Neuronal stem cell (in vitro differentiated cells): ENCODE measurements around the gene LRRC46.

ENCODE experiments used
- DNase-seq: peaks from one replicate; pipeline ENCODE4 v3.0.0-alpha.2; 2013; ENCODE audit warnings: low spot score
- H2AFZ ChIP-seq: one replicate; pipeline ENCODE4 v1.6.1; 2013; ENCODE audit warnings: mild to moderate bottlenecking, low read length, inconsistent platforms
- H2AK5ac ChIP-seq: 2 replicates; pipeline ENCODE4 v1.6.1; 2013; ENCODE audit warnings: low read depth, mild to moderate bottlenecking, inconsistent platforms, low read length, moderate library complexity, mixed read lengths
- H2BK120ac ChIP-seq: 2 replicates; pipeline ENCODE4 v1.6.1; 2013; ENCODE audit warnings: low read depth, mild to moderate bottlenecking, inconsistent platforms, low read length, moderate library complexity, mixed read lengths
- H2BK12ac ChIP-seq: one replicate; pipeline ENCODE4 v1.6.1; 2013; ENCODE audit warnings: low read length, inconsistent platforms
- H2BK15ac ChIP-seq: 2 replicates; pipeline ENCODE4 v1.6.1; 2013; ENCODE audit warnings: mild to moderate bottlenecking, low read length, inconsistent platforms, mixed read lengths
- H2BK5ac ChIP-seq: one replicate; pipeline ENCODE4 v1.6.1; 2013; ENCODE audit warnings: inconsistent platforms, mild to moderate bottlenecking, low read length, moderate library complexity
- H3K14ac ChIP-seq: one replicate; pipeline ENCODE4 v1.6.1; 2013; ENCODE audit warnings: low read length, inconsistent platforms
- H3K18ac ChIP-seq: 2 replicates; pipeline ENCODE4 v1.6.1; 2013; ENCODE audit warnings: low read length, inconsistent platforms
- H3K23ac ChIP-seq: 2 replicates; pipeline ENCODE4 v1.6.1; 2013; ENCODE audit warnings: low read depth, mild to moderate bottlenecking, mixed read lengths, low read length, inconsistent platforms; ENCODE audit not compliant: poor library complexity
- H3K27ac ChIP-seq: replicated peaks from 3 replicates; pipeline ENCODE4 v1.5.1; 2013; ENCODE audit warnings: low read length, inconsistent platforms
- H3K27me3 ChIP-seq, 3 experiments: 2 replicates each; pipeline ENCODE4 v1.6.1; 2013; ENCODE audit warnings: low read length in 3 of 3, mild to moderate bottlenecking in 2 of 3, inconsistent platforms in 1 of 3, low read depth in 1 of 3, mixed read lengths in 1 of 3, moderate library complexity in 1 of 3; ENCODE audit not compliant: control insufficient read depth in 3 of 3, insufficient read depth in 3 of 3
- H3K36me3 ChIP-seq, 2 donors: replicated peaks in 1 of 2; 2 replicates each; pipeline ENCODE4 v1.6.1; 2013; ENCODE audit warnings: low read length in 2 of 2; ENCODE audit not compliant: control insufficient read depth in 2 of 2, insufficient read depth in 2 of 2
- H3K4ac ChIP-seq: 2 replicates; pipeline ENCODE4 v1.6.1; 2013; ENCODE audit warnings: inconsistent platforms, mild to moderate bottlenecking, low read length, moderate library complexity
- H3K4me1 ChIP-seq, 2 donors: 1 replicate in 1 of 2; 2 replicates in 1 of 2; pipeline ENCODE4 v1.6.1; 2013; ENCODE audit warnings: low read length in 2 of 2, low read depth in 1 of 2; ENCODE audit not compliant: control insufficient read depth in 2 of 2, insufficient read depth in 1 of 2
- H3K4me2 ChIP-seq: one replicate; pipeline ENCODE4 v1.6.1; 2013; ENCODE audit warnings: mild to moderate bottlenecking, low read length, inconsistent platforms; ENCODE audit not compliant: insufficient read depth, poor library complexity, severe bottlenecking
- H3K4me3 ChIP-seq, 2 donors: 2 replicates each; pipeline ENCODE4 v1.5.1; 2013; ENCODE audit warnings: low read length in 2 of 2, mild to moderate bottlenecking in 2 of 2, inconsistent platforms in 1 of 2, moderate library complexity in 1 of 2
- H3K79me1 ChIP-seq: one replicate; pipeline ENCODE4 v1.6.1; 2013; ENCODE audit warnings: low read depth, mild to moderate bottlenecking, inconsistent platforms, low read length, moderate library complexity
- H3K9ac ChIP-seq: one replicate; pipeline ENCODE4 v1.6.1; 2013; ENCODE audit warnings: mild to moderate bottlenecking, low read depth, low read length, inconsistent platforms; ENCODE audit not compliant: poor library complexity
- H3K9me3 ChIP-seq, 2 donors: replicated peaks in 1 of 2; 2 replicates each; pipeline versions ENCODE3 to v1.6.1; 2013; ENCODE audit warnings: low read length in 2 of 2, mild to moderate bottlenecking in 2 of 2, inconsistent platforms in 1 of 2, low read depth in 1 of 2, mixed read lengths in 1 of 2, moderate library complexity in 1 of 2; ENCODE audit not compliant: control insufficient read depth in 2 of 2, insufficient read depth in 1 of 2
- H4K8ac ChIP-seq: one replicate; pipeline ENCODE4 v1.6.1; 2013; ENCODE audit warnings: low read depth, mild to moderate bottlenecking, inconsistent platforms, low read length, moderate library complexity
- H4K91ac ChIP-seq: one replicate; pipeline ENCODE4 v1.6.1; 2013; ENCODE audit warnings: low read length, low read depth, mild to moderate bottlenecking, inconsistent platforms; ENCODE audit not compliant: poor library complexity
- WGBS, 2 donors: extraction: QIAGEN DNeasy Blood & Tissue Kit; methylation state at CpG; one replicate each; pipeline ENCODE4 v1.1.7; 2013; ENCODE audit warnings: missing lambda C conversion rate in 2 of 2, mixed read lengths in 1 of 2; ENCODE audit not compliant: insufficient read length in 2 of 2, insufficient replicate concordance in 1 of 2; ENCODE audit errors: extremely low coverage in 2 of 2; 5-methylcytosine and 5-hydroxymethylcytosine counted together

The LRRC46 gene

DNA sequence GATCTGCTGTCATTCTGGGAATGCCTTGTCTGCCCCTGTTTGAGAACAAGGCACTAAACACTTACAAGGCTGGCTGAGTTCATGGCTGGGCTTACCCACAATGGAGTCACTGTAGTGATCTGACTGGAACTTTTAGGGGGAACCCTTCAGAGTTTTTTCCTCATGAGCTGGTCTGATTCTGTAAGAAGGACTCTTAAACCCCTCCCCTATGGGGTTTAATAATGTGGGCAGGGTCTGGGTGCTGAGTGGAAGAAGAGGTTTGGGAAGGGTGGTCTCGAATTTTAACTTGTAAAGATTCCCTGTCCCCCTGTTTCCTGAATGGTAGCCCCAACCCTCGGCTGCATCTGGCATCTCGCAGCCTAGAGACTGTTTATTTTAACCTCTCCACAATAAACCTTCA, 40.4 kb upstream of the LRRC46 start:
- no peaks in the 10 kb centered on the region for H3K9me3 ChIP-seq
- no peaks in the 10 kb centered on the region for H3K36me3 ChIP-seq
- H3K18ac ChIP-seq = no peak overlapping the region
- no peak overlapping the region for H3K14ac ChIP-seq
- no peak overlapping the region for H3K27ac ChIP-seq
- no peak for DNase-seq
- no peaks in the 10 kb centered on the region for H3K79me1 ChIP-seq
- H4K8ac ChIP-seq = no peak overlapping the region
- H2BK15ac ChIP-seq = no peak overlapping the region
- H2BK5ac ChIP-seq = no peak overlapping the region
- H2BK120ac ChIP-seq = no peak overlapping the region
- H4K91ac ChIP-seq = no peak overlapping the region
- H3K9ac ChIP-seq = no peak overlapping the region
- H3K4me2 ChIP-seq = no peak overlapping the region
- H2BK12ac ChIP-seq = no peak overlapping the region
- WGBS, 2 donors = no CpG with 5 or more reads among the region's 3 CpGs
- H3K4me3 ChIP-seq = no peak overlapping the region
- H3K4me1 ChIP-seq = peaks cover 0 to 3% of the 10 kb centered on the region in 2 donors
- no peak overlapping the region for H2AK5ac ChIP-seq
- H3K23ac ChIP-seq = no peak overlapping the region
- H3K27me3 ChIP-seq = peaks cover 4 to 73% (median 22%) of the 10 kb centered on the region in 3 experiments
- H3K4ac ChIP-seq = no peak overlapping the region
- no peak overlapping the region for H2AFZ ChIP-seq

DNA sequence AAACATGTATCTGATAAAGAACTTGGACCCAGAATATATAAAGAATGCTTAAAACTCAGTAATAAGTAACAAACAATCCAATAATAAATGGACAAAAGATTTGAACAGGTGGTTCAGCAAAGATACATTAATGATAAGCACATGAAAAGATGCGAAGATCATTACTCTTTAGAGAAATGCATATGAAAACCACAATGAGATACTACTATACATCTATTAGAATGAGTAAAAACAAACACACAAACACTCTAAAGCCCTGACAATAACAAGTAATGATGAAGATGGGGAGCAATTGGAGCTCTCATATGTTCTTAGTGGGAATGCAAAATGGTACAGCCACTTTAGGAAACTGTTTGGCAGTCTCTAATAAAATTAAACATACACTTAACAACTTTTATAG, 39.0 kb upstream of the LRRC46 start:
- no CpG with 5 or more reads among the region's 1 CpG for WGBS, 2 donors
- no peak overlapping the region for H4K8ac ChIP-seq
- H3K23ac ChIP-seq = no peak overlapping the region

DNA sequence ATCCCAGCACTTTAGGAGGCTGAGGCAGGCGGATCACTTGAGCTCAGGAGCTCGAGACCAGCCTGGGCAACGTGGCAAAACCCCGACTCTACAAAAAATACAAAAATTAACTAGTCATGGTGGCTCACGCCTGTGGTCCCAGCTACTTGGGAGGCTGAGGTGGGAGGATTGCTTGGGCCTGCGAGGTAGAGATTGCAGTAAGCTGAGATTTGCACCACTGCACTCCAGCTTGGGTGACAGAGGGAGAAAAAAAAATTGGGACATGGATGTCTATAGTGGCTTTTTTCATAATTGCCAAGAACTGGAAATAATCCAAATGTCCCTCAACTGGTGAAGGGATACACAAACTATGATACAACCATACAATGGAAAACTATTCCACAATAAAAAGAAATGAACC, 38.5 kb upstream of the LRRC46 start:
- Histone ChIP-seq H3K36me3 (no peaks in the 10 kb centered on the region), H2BK15ac (no peak overlapping the region), H3K23ac (no peak overlapping the region), H2BK120ac (no peak overlapping the region), H3K9ac (no peak overlapping the region), H3K4me3 (no peak overlapping the region), H2BK5ac (no peak overlapping the region), H3K14ac (no peak overlapping the region), H2AK5ac (no peak overlapping the region), H2BK12ac (no peak overlapping the region), H3K4me2 (no peak overlapping the region), H4K8ac (no peak overlapping the region), H3K79me1 (no peaks in the 10 kb centered on the region), H4K91ac (no peak overlapping the region), H3K27ac (no peak overlapping the region), H2AFZ (no peak overlapping the region), H3K18ac (no peak overlapping the region), H3K4ac (no peak overlapping the region), H3K27me3 (peaks cover 4 to 73% (median 22%) of the 10 kb centered on the region in 3 experiments), H3K4me1 (peaks cover 0 to 3% of the 10 kb centered on the region in 2 donors), H3K9me3 (no peaks in the 10 kb centered on the region)
- WGBS, 2 donors = no CpG with 5 or more reads among the region's 6 CpGs
- no peak for DNase-seq

More for the DNA sequence above, 39.0 kb upstream of the LRRC46 start:
- Histone ChIP-seq H3K9ac (no peak overlapping the region), H3K9me3 (no peaks in the 10 kb centered on the region), H3K27ac (no peak overlapping the region), H3K4me3 (no peak overlapping the region), H2BK5ac (no peak overlapping the region), H3K27me3 (peaks cover 4 to 70% (median 22%) of the 10 kb centered on the region in 3 experiments), H3K79me1 (no peaks in the 10 kb centered on the region), H2AFZ (no peak overlapping the region), H2AK5ac (no peak overlapping the region), H3K4ac (no peak overlapping the region), H3K14ac (no peak overlapping the region), H2BK15ac (no peak overlapping the region), H3K4me2 (no peak overlapping the region), H2BK12ac (no peak overlapping the region), H3K4me1 (peaks cover 0 to 3% of the 10 kb centered on the region in 2 donors), H4K91ac (no peak overlapping the region), H3K36me3 (no peaks in the 10 kb centered on the region), H3K18ac (no peak overlapping the region), H2BK120ac (no peak overlapping the region)
- DNase-seq = no peak

GRCh38 chr17:47797797-47798196, 33.7 kb upstream of the LRRC46 start:
- WGBS, 2 donors = no CpG with 5 or more reads among the region's 2 CpGs
- H3K27me3 ChIP-seq = peaks cover 0 to 51% (median 3%) of the 10 kb centered on the region in 3 experiments
- DNase-seq = no peak

More at GRCh38 chr17:47797797-47798196, 33.7 kb upstream of the LRRC46 start:
- H3K27ac ChIP-seq = no peak overlapping the region
- H3K23ac ChIP-seq = no peak overlapping the region
- H3K18ac ChIP-seq = no peak overlapping the region
- H3K14ac ChIP-seq = no peak overlapping the region
- H3K79me1 ChIP-seq = no peaks in the 10 kb centered on the region
- no peak overlapping the region for H2BK15ac ChIP-seq
- H2AK5ac ChIP-seq = no peak overlapping the region
- H2BK12ac ChIP-seq = no peak overlapping the region
- no peak overlapping the region for H2AFZ ChIP-seq
- no peak overlapping the region for H3K9ac ChIP-seq
- H4K91ac ChIP-seq = no peak overlapping the region
- no peaks in the 10 kb centered on the region for H3K4me1 ChIP-seq
- H3K4ac ChIP-seq = no peak overlapping the region
- H2BK5ac ChIP-seq = no peak overlapping the region
- no peak overlapping the region for H3K4me3 ChIP-seq
- no peak overlapping the region for H3K4me2 ChIP-seq
- no peaks in the 10 kb centered on the region for H3K36me3 ChIP-seq
- no peak overlapping the region for H4K8ac ChIP-seq
- no peak overlapping the region for H2BK120ac ChIP-seq
- no peaks in the 10 kb centered on the region for H3K9me3 ChIP-seq
